Islet precursor cell (in vitro differentiated cells): ENCODE measurements around the gene FBXO31.
"Not testable (repeated sequence)": the region's sequence is repeated elsewhere in the genome, so short reads cannot be mapped to it uniquely, and the experiment has no call there.

Experiments
- DNase-seq: peaks from one replicate; pipeline ENCODE4 v3.0.0-alpha.2; 2018

FBXO31 gene

GRCh38 chr16:87340198-87340597, 43.4 kb downstream of the FBXO31 start:
- no peak for DNase-seq

GRCh38 chr16:87339724-87340105, 43.9 kb downstream of the FBXO31 start:
- DNase-seq, result not testable (repeated sequence)

GRCh38 chr16:87339086-87339723, 44.4 kb downstream of the FBXO31 start:
- DNase-seq, result no peak

- no peak for DNase-seq
These were observed 45.3 kb downstream of the FBXO31 start for GRCh38 chr16:87338155-87338765.

- no peak for DNase-seq
These were observed 46.3 kb downstream of the FBXO31 start for GRCh38 chr16:87337262-87337771.

- DNase-seq, result no peak
These were observed 46.9 kb downstream of the FBXO31 start for GRCh38 chr16:87336434-87337240.

GRCh38 chr16:87335625-87336433, 47.7 kb downstream of the FBXO31 start:
- DNase-seq, result no peak

- no peak for DNase-seq
These were observed 48.6 kb downstream of the FBXO31 start for GRCh38 chr16:87334651-87335624.

GRCh38 chr16:87333581-87334331, 49.8 kb downstream of the FBXO31 start:
- DNase-seq, result no peak

GRCh38 chr16:87333101-87333500, 50.5 kb downstream of the FBXO31 start:
- no peak for DNase-seq

GRCh38 chr16:87332150-87332549, 51.4 kb downstream of the FBXO31 start:
- DNase-seq, result no peak

GRCh38 chr16:87331241-87331801, 52.3 kb downstream of the FBXO31 start:
- DNase-seq, result no peak

- no peak for DNase-seq
These were observed 52.9 kb downstream of the FBXO31 start for GRCh38 chr16:87330646-87331045.

GRCh38 chr16:87330257-87330624, 53.3 kb downstream of the FBXO31 start:
- DNase-seq, result no peak

GRCh38 chr16:87329436-87330256, 53.9 kb downstream of the FBXO31 start:
- no peak for DNase-seq

GRCh38 chr16:87328846-87329245, 54.7 kb downstream of the FBXO31 start:
- DNase-seq, result no peak

- no peak for DNase-seq
These were observed 55.6 kb downstream of the FBXO31 start for GRCh38 chr16:87327798-87328495.

GRCh38 chr16:87326151-87326571, 57.4 kb downstream of the FBXO31 start:
- DNase-seq, result no peak

- DNase-seq, result no peak
These were observed 58.1 kb downstream of the FBXO31 start for GRCh38 chr16:87325423-87325858.
